Measurements from ENCODE around the gene SMIM17.

SMIM17 gene

GRCh38 chr19:56601375-56601774 is 41.6 kb upstream of the SMIM17 start:
- in situ Hi-C loops (cut with MboI; ENCODE audit: low sequenced_read_pairs, unreplicated experiment), result no loop called here
- no peak for TF ChIP-seq CTCF (IDR thresholded peaks at IDR 0.05; ENCODE audit: borderline replicate concordance, control extremely low read depth, extremely low read depth, insufficient read depth, missing control alignments)

GRCh38 chr19:56603829-56604228 is 39.1 kb upstream of the SMIM17 start:
- in situ Hi-C loops (cut with MboI; ENCODE audit: low sequenced_read_pairs, unreplicated experiment), result no loop called here
- DNase-seq (ENCODE audit: low spot score), result no peak
- no peak for TF ChIP-seq CTCF (IDR thresholded peaks at IDR 0.05; ENCODE audit: borderline replicate concordance, control extremely low read depth, extremely low read depth, insufficient read depth, missing control alignments)

More at GRCh38 chr19:56601375-56601774, 41.6 kb upstream of the SMIM17 start:
- no peak for DNase-seq (ENCODE audit: low spot score)

GRCh38 chr19:56608274-56608964 is 34.5 kb upstream of the SMIM17 start:
- TF ChIP-seq CTCF (IDR thresholded peaks at IDR 0.05; ENCODE audit: borderline replicate concordance, control extremely low read depth, extremely low read depth, insufficient read depth, missing control alignments), result no peak
- in situ Hi-C loops (cut with MboI; ENCODE audit: low sequenced_read_pairs, unreplicated experiment), result no loop called here
- DNase-seq (ENCODE audit: low spot score), result no peak

GRCh38 chr19:56611288-56611687 is 31.7 kb upstream of the SMIM17 start:
- no peak for TF ChIP-seq CTCF (IDR thresholded peaks at IDR 0.05; ENCODE audit: borderline replicate concordance, control extremely low read depth, extremely low read depth, insufficient read depth, missing control alignments)
- DNase-seq (ENCODE audit: low spot score), result no peak
- in situ Hi-C loops (cut with MboI; ENCODE audit: low sequenced_read_pairs, unreplicated experiment), result no loop called here

- in situ Hi-C loops (cut with MboI; ENCODE audit: low sequenced_read_pairs, unreplicated experiment), result no loop called here
- no peak for DNase-seq (ENCODE audit: low spot score)
- TF ChIP-seq CTCF (IDR thresholded peaks at IDR 0.05; ENCODE audit: borderline replicate concordance, control extremely low read depth, extremely low read depth, insufficient read depth, missing control alignments), result no peak
Observed at GRCh38 chr19:56612737-56613136, 30.2 kb upstream of the SMIM17 start.

- in situ Hi-C loops (cut with MboI; ENCODE audit: low sequenced_read_pairs, unreplicated experiment), result no loop called here
- no peak for DNase-seq (ENCODE audit: low spot score)
- TF ChIP-seq CTCF (IDR thresholded peaks at IDR 0.05; ENCODE audit: borderline replicate concordance, control extremely low read depth, extremely low read depth, insufficient read depth, missing control alignments), result no peak
Observed at GRCh38 chr19:56613639-56614038, 29.3 kb upstream of the SMIM17 start.
